Breast epithelium (tissue), 4 donors: ENCODE results near the gene SETBP1. TPM values are rescaled to one million over a fixed set of nuclear protein-coding genes. Genes with fewer than 3 reads are reported as not detected.

Experiments
- DNase-seq, 2 donors: peaks; one replicate each; pipeline ENCODE4 v3.0.0-alpha.2; 2019; ENCODE audit warnings: low spot score in 2 of 2
- H3K27ac ChIP-seq, 2 donors: fragments of 200-600 bp; sonication (generic) in 1 of 2; one replicate each; pipeline ENCODE4 v1.5.1; 2016 to 2019; ENCODE audit warnings: mild to moderate bottlenecking in 1 of 2
- H3K27me3 ChIP-seq, 2 donors: fragments of 200-600 bp; sonication (generic) in 1 of 2; one replicate each; pipeline versions ENCODE4 v1.5.1 to v1.6.0; 2017 to 2019; ENCODE audit warnings: control low read depth in 1 of 2, mild to moderate bottlenecking in 1 of 2
- H3K36me3 ChIP-seq: fragments of 200-600 bp; one replicate; pipeline ENCODE4 v1.5.1; 2019
- H3K4me1 ChIP-seq, 2 donors: fragments of 200-600 bp; sonication (generic); one replicate each; pipeline ENCODE4 v1.5.1; 2016 to 2019; ENCODE audit warnings: control low read depth in 1 of 2
- H3K4me3 ChIP-seq, 3 donors: fragments of 200-600 bp; sonication (generic); 1 replicate in 2 of 3; 2 replicates in 1 of 3; pipeline ENCODE4 v1.5.1; 2016 to 2019; ENCODE audit warnings: mild to moderate bottlenecking in 3 of 3, moderate library complexity in 2 of 3
- H3K9me3 ChIP-seq, 2 donors: fragments of 200-600 bp; sonication (generic) in 1 of 2; one replicate each; pipeline ENCODE4 v1.5.1; 2016 to 2019; ENCODE audit warnings: control low read depth in 1 of 2
- CTCF ChIP-seq, 3 donors: fragments of 450-650 bp; IDR thresholded peaks; one replicate each; pipeline ENCODE4 v1.5.1; 2016 to 2017; ENCODE audit warnings: antibody characterized with exemption in 3 of 3, mild to moderate bottlenecking in 3 of 3, moderate library complexity in 3 of 3
- POLR2A ChIP-seq: fragments of 450-650 bp; IDR thresholded peaks from one replicate; pipeline ENCODE4 v1.6.1; 2016; ENCODE audit warnings: antibody characterized with exemption, mild to moderate bottlenecking, moderate library complexity
- POLR2AphosphoS5 ChIP-seq, 3 donors: sonication (generic); formaldehyde crosslinking; IDR thresholded peaks; one replicate each; pipeline ENCODE4 v1.6.1; 2017; ENCODE audit warnings: antibody characterized with exemption in 3 of 3
- intact Hi-C: fragments of 100-400 bp; cut with DNase I; formaldehyde crosslinking; loops from one replicate; pipeline ENCODE4 v1.15.1; 2023; ENCODE audit warnings: low total_unique reads
- total RNA-seq, 3 donors: library from RNA; depleted of rRNA; stranded (reverse); fragments of >200 nt; gene quantifications; one replicate each; pipeline ENCODE4 v1.1.0, GENCODE V29; 2016

Gene SETBP1
- total RNA-seq, 3 donors from 2014 or later, result 26.2 to 40.1 (median 37.0) TPM

GRCh38 chr18:44824884-44825283 is 144.2 kb downstream of the SETBP1 start:
- Histone ChIP-seq H3K4me1 (peaks cover 18 to 25% of the 10 kb centered on the region in 2 donors), H3K9me3 (no peaks in the 10 kb centered on the region), H3K4me3 (no peak overlapping the region), H3K36me3 (no peaks in the 10 kb centered on the region), H3K27ac (peak overlapping the region; percentile 4 to 51), H3K27me3 (no peaks in the 10 kb centered on the region)
- TF ChIP-seq CTCF (IDR thresholded peaks at IDR 0.05) (no peak), POLR2A (no peak), POLR2AphosphoS5 (IDR thresholded peaks at IDR 0.05) (no peak)
- intact Hi-C loops, result no loop called here
- no peak for DNase-seq

- H3K9me3 ChIP-seq, result no peaks in the 10 kb centered on the region
- intact Hi-C loops, result no loop called here
- DNase-seq, result peak; percentile 70 to 73
Observed at GRCh38 chr18:44826418-44827259, 146.0 kb downstream of the SETBP1 start.

GRCh38 chr18:44828080-44828479 is 147.4 kb downstream of the SETBP1 start:
- Histone ChIP-seq H3K36me3 (no peaks in the 10 kb centered on the region), H3K4me3 (no peak overlapping the region), H3K9me3 (no peaks in the 10 kb centered on the region), H3K4me1 (peaks cover 18 to 25% of the 10 kb centered on the region in 2 donors), H3K27me3 (no peaks in the 10 kb centered on the region), H3K27ac (peak overlapping the region; percentile 49 to 88)
- intact Hi-C loops, result no loop called here
- peak in 1 of 2 donors; percentile 26 for DNase-seq
- TF ChIP-seq POLR2A (no peak), POLR2AphosphoS5 (IDR thresholded peaks at IDR 0.05) (peak in 1 of 3 donors; percentile 20)

More at GRCh38 chr18:44826418-44827259, 146.0 kb downstream of the SETBP1 start:
- TF ChIP-seq POLR2AphosphoS5 (IDR thresholded peaks at IDR 0.05) (peak in 1 of 3 donors; percentile 9), POLR2A (no peak)
- Histone ChIP-seq H3K4me3 (peak overlapping the region in 1 of 3 donors; percentile 20), H3K27me3 (no peaks in the 10 kb centered on the region), H3K27ac (peak overlapping the region; percentile 87 to 88), H3K36me3 (no peaks in the 10 kb centered on the region), H3K4me1 (peaks cover 18 to 25% of the 10 kb centered on the region in 2 donors)

GRCh38 chr18:44830581-44830980 is 149.9 kb downstream of the SETBP1 start:
- Histone ChIP-seq H3K36me3 (no peaks in the 10 kb centered on the region), H3K9me3 (no peaks in the 10 kb centered on the region), H3K27ac (peak overlapping the region in 1 of 2 donors; percentile 35), H3K4me1 (peaks cover 15 to 18% of the 10 kb centered on the region in 2 donors), H3K4me3 (no peak overlapping the region), H3K27me3 (no peaks in the 10 kb centered on the region)
- DNase-seq, result no peak
- intact Hi-C loops, result no loop called here
- TF ChIP-seq CTCF (IDR thresholded peaks at IDR 0.05) (no peak), POLR2A (no peak), POLR2AphosphoS5 (IDR thresholded peaks at IDR 0.05) (no peak)

GRCh38 chr18:44833786-44834185 is 153.1 kb downstream of the SETBP1 start:
- H3K27ac ChIP-seq, result no peak overlapping the region
- DNase-seq, result no peak
- H3K36me3 ChIP-seq, result no peaks in the 10 kb centered on the region
- H3K9me3 ChIP-seq, result no peaks in the 10 kb centered on the region
- H3K27me3 ChIP-seq, result no peaks in the 10 kb centered on the region
- no peak for TF ChIP-seq POLR2AphosphoS5 (IDR thresholded peaks at IDR 0.05)
- no peak for TF ChIP-seq CTCF (IDR thresholded peaks at IDR 0.05)
- no peak for TF ChIP-seq POLR2A
- no peaks in the 10 kb centered on the region for H3K4me1 ChIP-seq
- intact Hi-C loops, result no loop called here
- no peak overlapping the region for H3K4me3 ChIP-seq

GRCh38 chr18:44834867-44835469 is 154.3 kb downstream of the SETBP1 start:
- no peak for DNase-seq
- intact Hi-C loops, result no loop called here
- no peaks in the 10 kb centered on the region for H3K27me3 ChIP-seq
- no peaks in the 10 kb centered on the region for H3K4me1 ChIP-seq
- no peaks in the 10 kb centered on the region for H3K9me3 ChIP-seq
- no peaks in the 10 kb centered on the region for H3K36me3 ChIP-seq
- H3K4me3 ChIP-seq, result no peak overlapping the region
- no peak overlapping the region for H3K27ac ChIP-seq
- no peak for TF ChIP-seq POLR2A
- no peak for TF ChIP-seq CTCF (IDR thresholded peaks at IDR 0.05)
- no peak for TF ChIP-seq POLR2AphosphoS5 (IDR thresholded peaks at IDR 0.05)
